HG03575 (cell line): Measurements from ENCODE around the gene RAB31.
"Not testable (repeated sequence)": the region's sequence is repeated elsewhere in the genome, so short reads cannot be mapped to it uniquely, and the experiment has no call there.

Experiments used
- ATAC-seq: cut with Tn5 transposase; IDR thresholded peaks from one replicate; pipeline ENCODE4 v1.9.1; 2021; ENCODE audit not compliant: unreplicated experiment, insufficient number of reproducible peaks, low FRiP score; ENCODE audit errors: extremely low read depth

RAB31 gene

DNA sequence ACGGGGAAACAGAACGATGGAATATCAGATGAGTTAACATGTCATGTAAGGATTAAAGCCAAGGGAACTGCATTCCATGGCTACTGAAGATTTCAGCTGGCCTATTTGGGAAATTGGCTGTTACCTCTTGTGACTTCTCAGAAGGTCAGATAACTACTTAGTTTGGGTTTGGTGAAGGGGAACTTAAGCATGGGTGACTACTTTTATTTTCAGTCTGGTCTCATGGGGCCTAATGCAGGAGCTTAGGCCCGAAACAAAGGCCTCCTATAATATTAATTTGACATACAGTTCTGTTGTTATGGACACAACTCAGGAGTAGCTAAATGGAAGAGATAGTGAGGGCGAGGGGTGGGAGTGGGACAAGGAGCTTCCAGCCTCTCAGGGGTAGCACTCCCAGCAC, 133.7 kb downstream of the RAB31 start:
- ATAC-seq: no peak

DNA sequence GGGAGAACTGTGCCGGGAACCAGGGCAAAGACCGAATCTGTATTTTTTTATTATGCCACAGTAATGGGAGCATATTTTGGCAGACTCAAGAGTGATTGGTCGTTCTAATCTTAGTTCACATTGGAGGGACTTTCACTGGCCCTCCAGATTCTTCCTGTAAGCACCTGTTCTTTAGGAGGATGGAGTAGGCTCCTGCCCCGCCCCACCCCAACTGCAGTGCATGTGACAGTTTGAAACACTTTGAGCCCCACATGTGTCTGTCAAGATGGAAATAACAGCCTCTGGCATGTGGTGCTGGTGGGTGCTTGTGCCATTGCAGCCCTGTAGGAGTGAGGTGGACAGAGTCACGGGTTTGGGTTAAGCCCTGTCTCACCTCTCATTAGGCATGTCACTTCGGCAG, 134.3 kb downstream of the RAB31 start:
- ATAC-seq: no peak

DNA sequence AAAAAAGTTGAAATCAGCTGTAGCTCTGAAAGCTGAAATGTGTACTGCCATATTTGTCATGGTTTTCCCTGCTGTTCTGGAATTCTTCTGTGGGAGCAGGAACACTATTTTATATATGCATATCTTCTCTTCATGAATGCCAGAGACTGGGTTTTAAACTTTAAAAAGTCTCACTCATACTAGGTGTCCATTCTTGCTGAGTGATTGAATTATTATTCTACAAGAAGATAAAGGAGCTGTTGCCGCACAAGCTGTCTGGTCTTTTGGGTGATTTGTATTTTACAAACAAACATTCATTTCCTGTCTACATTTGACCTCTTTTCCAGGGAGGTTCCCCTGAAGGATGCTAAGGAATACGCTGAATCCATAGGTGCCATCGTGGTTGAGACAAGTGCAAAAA, 137.2 kb downstream of the RAB31 start:
- no peak for ATAC-seq

- ATAC-seq: no peak
These were observed 138.2 kb downstream of the RAB31 start for GRCh38 chr18:9846162-9846925.

GRCh38 chr18:9848170-9848879, 140.2 kb downstream of the RAB31 start:
- ATAC-seq: no peak

- no peak for ATAC-seq
These were observed 141.5 kb downstream of the RAB31 start for GRCh38 chr18:9849407-9850283.

DNA sequence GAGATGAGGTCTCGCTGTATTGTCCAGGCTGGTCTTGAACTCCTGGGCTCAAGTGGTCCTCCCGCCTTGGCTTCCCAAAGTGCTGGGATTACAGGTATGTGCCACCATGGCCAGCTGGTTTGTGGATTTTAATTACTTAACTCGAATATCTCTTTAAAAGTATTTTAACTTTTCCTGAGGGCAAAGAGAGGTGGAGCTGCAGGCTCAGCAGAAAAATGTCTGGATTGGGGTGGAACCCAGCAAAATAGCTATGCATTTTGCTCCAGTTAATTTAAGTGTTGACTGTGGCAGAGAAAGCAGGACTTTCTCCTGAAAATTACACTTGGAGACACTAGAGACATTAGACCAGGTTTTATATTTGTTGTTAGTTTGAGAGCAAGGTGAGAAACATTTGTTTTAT, 142.2 kb downstream of the RAB31 start:
- ATAC-seq: no peak

GRCh38 chr18:9851511-9851910, 143.4 kb downstream of the RAB31 start:
- ATAC-seq: no peak

DNA sequence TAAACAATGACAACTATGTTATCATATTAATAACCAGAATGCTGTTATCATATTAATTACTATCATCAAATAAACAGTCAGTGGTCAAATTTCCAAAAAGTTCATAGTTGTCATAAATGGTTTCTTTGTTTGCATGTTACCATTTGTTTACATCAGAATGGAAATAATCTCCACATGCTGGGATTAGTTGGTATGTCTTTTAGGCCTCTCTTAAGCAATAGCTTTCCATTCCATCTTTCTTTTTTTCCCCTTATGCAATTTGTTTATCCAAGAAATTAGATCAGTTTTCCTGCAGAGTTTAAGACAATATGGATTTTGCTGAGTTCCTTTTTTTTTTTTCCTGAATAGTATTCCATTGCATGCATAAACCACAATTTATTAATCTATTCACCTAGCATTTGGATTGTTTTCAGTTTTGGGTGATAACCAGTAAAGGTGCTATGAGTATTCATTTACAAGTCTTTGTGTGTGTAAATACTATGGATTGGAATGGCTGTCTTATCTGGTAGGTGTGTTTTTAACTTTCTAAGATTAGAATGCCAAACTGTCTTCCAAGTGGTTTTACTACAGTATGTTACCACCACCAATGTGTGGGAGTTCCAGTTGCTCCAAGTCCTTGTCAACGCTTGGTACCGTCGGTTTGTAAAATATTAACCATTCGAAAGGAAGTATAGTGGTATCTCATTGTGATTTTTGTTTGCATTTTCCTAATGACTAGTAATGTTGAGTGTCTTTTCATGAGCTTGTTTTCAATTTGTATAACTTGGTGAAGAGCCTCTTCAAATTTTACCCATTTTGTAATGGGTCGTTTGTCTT, 144.4 kb downstream of the RAB31 start:
- ATAC-seq: no peak

DNA sequence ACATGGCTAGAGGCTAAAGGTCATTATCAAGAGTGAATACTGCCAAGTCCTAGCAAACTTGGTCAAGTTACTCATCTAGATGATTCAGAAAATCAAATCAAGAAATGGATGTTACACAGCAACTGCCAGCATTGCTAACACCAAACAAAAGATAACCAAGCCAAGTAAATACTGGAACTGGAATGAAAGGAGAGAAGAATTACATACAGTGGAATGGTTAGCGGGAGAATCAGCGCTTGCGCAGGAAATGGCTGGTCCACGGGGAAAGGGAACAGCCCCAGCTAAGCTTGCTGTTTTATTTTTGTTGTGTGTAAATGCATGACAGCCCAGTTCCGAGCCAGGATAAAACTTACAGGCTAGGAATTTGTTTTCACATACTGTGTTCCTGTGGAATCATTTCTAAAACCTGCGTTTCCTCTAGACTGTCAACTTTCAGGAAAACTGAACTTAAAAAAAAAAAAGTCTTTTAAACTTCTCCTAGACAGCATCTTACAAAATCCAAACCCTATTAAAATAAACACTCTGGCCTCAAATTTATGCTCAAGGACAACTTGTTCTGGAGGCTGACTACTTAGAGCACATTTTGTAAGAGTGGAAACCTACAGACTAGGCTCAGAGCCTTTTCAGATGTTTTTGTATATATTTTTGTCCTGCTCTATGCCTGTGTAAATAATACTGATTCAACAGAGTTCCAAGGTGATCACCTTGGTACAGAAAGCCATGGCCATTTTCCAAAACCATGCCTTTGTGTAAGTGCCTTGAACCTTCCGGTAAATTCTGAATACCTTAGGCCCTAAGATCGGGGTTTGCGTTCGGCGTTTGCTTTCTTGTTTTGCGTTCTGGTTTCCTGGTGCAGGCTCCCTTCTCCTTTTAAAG, 146.9 kb downstream of the RAB31 start:
- no peak for ATAC-seq

- ATAC-seq: no peak
These were observed 147.6 kb downstream of the RAB31 start for GRCh38 chr18:9855681-9856080.

- ATAC-seq: no peak
These were observed 148.0 kb downstream of the RAB31 start for GRCh38 chr18:9856092-9856491.

- not testable (repeated sequence) for ATAC-seq
These were observed 149.4 kb downstream of the RAB31 start for GRCh38 chr18:9857479-9857998.

- ATAC-seq: no peak
These were observed 150.5 kb downstream of the RAB31 start for GRCh38 chr18:9858642-9859041.

DNA sequence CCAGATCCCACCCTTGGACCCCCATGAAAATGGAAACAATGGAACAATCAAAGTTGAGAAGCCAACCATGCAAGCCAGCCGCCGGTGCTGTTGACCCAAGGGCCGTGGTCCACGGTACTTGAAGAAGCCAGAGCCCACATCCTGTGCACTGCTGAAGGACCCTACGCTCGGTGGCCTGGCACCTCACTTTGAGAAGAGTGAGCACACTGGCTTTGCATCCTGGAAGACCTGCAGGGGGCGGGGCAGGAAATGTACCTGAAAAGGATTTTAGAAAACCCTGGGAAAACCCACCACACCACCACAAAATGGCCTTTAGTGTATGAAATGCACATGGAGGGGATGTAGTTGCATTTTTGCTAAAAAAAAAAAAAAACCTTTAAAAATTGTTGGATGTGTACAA, 151.1 kb downstream of the RAB31 start:
- no peak for ATAC-seq

DNA sequence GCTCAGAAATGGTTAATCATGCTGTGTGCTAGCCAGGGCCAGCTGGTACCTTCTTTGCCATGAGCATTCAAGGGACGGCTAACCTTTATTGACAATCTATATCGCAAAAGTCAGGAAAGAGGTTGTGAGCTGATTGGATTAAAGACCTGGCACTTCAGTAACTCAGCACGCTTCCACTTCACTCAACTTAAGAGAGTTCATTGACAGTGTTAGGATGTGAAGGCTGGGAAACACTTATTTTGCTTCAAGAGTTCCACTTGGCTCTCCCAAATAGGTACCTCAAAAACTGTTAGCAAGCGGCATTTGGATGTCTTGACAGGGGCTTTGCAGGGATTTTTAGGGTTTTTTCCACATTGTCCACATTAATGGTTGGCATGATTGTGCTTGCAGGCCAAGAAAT, 152.6 kb downstream of the RAB31 start:
- ATAC-seq: no peak

DNA sequence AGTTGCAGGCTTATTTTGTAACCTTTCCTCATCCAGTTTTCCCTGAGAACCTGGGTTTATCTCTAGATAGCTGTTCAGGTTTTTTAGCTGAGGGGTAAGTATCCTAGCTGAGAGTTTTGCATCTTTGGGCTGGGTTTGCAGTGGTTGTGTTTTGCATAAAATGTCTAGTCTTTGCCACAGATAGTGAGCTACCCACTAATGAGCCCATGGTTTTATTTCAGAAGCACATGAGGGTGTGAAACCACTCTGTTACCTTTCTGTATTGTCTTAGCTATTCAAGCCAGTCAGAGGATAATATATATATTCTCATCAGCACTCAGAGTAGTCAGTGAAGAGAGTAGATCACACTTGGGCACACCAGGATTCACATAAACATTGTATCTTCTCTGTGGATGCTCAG, 153.1 kb downstream of the RAB31 start:
- ATAC-seq: no peak

- ATAC-seq: no peak
These were observed 153.8 kb downstream of the RAB31 start for GRCh38 chr18:9861933-9862332.
